ENCODE results near the gene ZC3H7A. TPM values are rescaled to one million over a fixed set of nuclear protein-coding genes. Genes with fewer than 3 reads are reported as not detected.

Gene ZC3H7A
- total RNA-seq, 1 experiment from 2014 or later: 70.9 TPM

DNA sequence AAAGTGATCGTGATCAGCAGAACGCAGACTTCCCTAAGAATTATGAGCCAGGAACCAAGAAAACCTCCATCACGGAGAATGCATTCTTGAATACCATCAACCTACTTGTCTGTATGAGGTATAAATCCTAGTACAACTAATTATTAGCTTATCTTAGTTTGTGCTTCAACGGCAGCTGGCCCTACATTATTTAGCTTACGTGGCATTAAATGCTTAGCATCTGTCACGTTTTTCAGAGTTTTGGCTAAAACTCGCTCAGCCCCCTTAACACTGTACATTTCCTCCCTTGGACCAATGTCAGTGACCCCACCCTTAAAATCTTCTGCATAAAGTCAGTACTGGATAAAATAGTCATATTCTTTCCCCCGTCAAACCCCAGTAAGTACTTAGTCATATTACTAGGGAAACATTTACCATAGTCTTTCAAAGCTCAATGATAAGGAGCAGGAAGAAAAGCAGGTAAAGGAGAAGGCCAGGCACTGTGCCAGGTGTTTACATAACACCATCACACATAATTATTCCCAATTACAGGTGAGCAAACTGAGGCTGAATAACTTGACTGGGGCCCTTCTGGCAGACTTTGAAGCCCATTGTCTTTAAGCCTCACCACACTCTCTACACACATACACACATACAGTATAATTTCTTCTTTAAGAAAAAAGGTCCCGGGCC, 37.8 kb downstream of the ZC3H7A start:
- no peaks in the 10 kb centered on the region for H3K27me3 Mint-ChIP-seq (ENCODE audit: unreplicated experiment)
- no peaks in the 10 kb centered on the region for H3K9me3 Mint-ChIP-seq (ENCODE audit: low read depth, unreplicated experiment)
- BruUV-seq (replicated peaks): no TSS peak
- peak overlapping the region; percentile 50 for H3K27ac Mint-ChIP-seq (ENCODE audit: unreplicated experiment)
- H3K36me3 Mint-ChIP-seq (ENCODE audit: insufficient read depth, unreplicated experiment): peaks cover 97% of the 10 kb centered on the region
- peak overlapping the region; percentile 26 for H3K4me3 Mint-ChIP-seq (ENCODE audit: low read depth, unreplicated experiment)
- peak; percentile 73 for DNase-seq
- TF ChIP-seq, protein P1, sequence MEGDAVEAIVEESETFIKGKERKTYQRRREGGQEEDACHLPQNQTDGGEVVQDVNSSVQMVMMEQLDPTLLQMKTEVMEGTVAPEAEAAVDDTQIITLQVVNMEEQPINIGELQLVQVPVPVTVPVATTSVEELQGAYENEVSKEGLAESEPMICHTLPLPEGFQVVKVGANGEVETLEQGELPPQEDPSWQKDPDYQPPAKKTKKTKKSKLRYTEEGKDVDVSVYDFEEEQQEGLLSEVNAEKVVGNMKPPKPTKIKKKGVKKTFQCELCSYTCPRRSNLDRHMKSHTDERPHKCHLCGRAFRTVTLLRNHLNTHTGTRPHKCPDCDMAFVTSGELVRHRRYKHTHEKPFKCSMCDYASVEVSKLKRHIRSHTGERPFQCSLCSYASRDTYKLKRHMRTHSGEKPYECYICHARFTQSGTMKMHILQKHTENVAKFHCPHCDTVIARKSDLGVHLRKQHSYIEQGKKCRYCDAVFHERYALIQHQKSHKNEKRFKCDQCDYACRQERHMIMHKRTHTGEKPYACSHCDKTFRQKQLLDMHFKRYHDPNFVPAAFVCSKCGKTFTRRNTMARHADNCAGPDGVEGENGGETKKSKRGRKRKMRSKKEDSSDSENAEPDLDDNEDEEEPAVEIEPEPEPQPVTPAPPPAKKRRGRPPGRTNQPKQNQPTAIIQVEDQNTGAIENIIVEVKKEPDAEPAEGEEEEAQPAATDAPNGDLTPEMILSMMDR (IDR thresholded peaks at IDR 0.05; ENCODE audit: unreplicated experiment): no peak
- intact Hi-C loops (cut with micrococcal nuclease; ENCODE audit: unreplicated experiment): loop anchor here (5.0 kb wide), 1 partner anchor 33 kb away; no protein-coding TSS in a partner anchor
- CTCF ChIA-PET: interaction anchor here (0.6 to 2.0 kb wide), 6 partner anchors 11 to 963 kb away, joined by 3 to 18 read pairs (median 6); partner anchors contain the start of genes TXNDC11 and ZC3H7A
- peaks cover 32% of the 10 kb centered on the region for H3K4me1 Mint-ChIP-seq (ENCODE audit: low read depth, unreplicated experiment)

DNA sequence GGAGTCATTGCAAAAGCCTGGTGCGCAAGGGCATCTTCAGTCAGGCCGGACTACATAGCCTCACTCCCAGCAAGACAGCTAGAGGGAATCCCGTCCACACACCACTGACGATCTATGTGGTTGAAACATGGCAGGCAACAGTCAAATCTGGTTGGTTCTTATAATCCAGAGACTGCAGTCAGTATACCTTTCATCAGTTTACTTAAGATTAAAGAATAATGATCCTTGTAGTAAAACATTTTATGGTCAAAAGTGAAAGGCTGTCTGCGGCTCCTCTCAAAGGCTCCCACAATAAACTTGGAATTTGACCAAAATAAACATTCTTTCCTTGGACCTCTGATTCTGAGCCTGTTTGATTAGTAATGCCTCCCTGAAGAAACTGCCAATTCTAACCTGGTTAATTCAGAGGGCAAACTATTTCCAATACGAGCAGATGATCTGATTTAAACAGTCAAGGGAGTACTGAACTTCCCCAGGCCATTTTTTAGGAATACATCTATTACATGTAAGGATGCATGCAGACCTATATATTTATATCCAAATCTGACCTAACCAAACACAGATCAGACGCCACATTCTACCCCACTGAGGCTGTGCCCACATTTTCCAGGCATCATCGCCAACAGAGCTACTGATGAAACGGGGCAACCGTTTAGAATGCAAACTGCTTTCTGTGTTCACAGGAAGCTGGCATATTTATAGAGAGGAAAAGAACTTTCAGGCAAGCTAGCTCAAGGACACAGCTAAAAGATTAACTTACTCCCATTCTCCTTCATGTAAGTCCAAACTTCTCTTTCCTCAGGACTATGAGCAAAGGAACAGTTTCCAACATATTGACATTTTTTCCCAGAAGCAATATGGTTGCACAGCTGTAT, 39.1 kb downstream of the ZC3H7A start:
- intact Hi-C loops (cut with micrococcal nuclease; ENCODE audit: unreplicated experiment): loop anchor here (5.0 kb wide), 1 partner anchor 34 kb away; no protein-coding TSS in a partner anchor
- Mint-ChIP-seq H3K27ac (ENCODE audit: unreplicated experiment) (peak overlapping the region; percentile 38), H3K27me3 (ENCODE audit: unreplicated experiment) (no peaks in the 10 kb centered on the region), H3K4me3 (ENCODE audit: low read depth, unreplicated experiment) (no peak overlapping the region), H3K9me3 (ENCODE audit: low read depth, unreplicated experiment) (no peaks in the 10 kb centered on the region), H3K36me3 (ENCODE audit: insufficient read depth, unreplicated experiment) (peaks cover 97% of the 10 kb centered on the region), H3K4me1 (ENCODE audit: low read depth, unreplicated experiment) (peaks cover 32% of the 10 kb centered on the region)
- TF ChIP-seq, protein P1 (IDR thresholded peaks at IDR 0.05; ENCODE audit: unreplicated experiment): no peak
- no TSS peak for BruUV-seq (replicated peaks)
- CTCF ChIA-PET: interaction anchor here (0.6 to 1.1 kb wide), 3 partner anchors 15 to 305 kb away, joined by 3 to 7 read pairs (median 6); partner anchors contain the start of gene TXNDC11
- DNase-seq: peak; percentile 50

DNA sequence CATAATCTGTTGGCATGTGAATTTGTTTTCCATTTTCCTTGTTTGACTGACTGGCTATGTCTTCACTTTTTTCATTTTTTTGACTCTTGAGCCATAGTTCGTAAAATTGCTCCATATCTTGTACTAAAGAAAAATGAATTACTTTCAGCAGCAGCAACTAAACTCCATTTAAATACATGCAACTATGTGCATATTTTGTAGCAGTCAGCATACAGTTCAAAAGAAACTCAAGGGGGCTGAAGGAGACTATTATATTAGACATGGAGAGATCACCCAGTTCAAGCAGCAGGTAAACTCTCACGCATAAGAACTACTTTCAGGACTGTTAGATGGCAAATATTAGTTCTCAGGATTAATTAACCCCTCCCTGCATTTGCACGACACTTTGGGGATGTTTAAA, 40.8 kb downstream of the ZC3H7A start:
- no peak overlapping the region for H3K27ac Mint-ChIP-seq (ENCODE audit: unreplicated experiment)
- no peaks in the 10 kb centered on the region for H3K27me3 Mint-ChIP-seq (ENCODE audit: unreplicated experiment)
- no TSS peak for BruUV-seq (replicated peaks)
- intact Hi-C loops (cut with micrococcal nuclease; ENCODE audit: unreplicated experiment): loop anchor here (5.0 kb wide), 1 partner anchor 36 kb away; no protein-coding TSS in a partner anchor
- no peak overlapping the region for H3K4me3 Mint-ChIP-seq (ENCODE audit: low read depth, unreplicated experiment)
- H3K36me3 Mint-ChIP-seq (ENCODE audit: insufficient read depth, unreplicated experiment): peaks cover 97% of the 10 kb centered on the region
- H3K4me1 Mint-ChIP-seq (ENCODE audit: low read depth, unreplicated experiment): peaks cover 32% of the 10 kb centered on the region
- TF ChIP-seq, protein P1 (IDR thresholded peaks at IDR 0.05; ENCODE audit: unreplicated experiment): no peak
- CTCF ChIA-PET: no interaction called here
- no peaks in the 10 kb centered on the region for H3K9me3 Mint-ChIP-seq (ENCODE audit: low read depth, unreplicated experiment)
- DNase-seq: no peak

DNA sequence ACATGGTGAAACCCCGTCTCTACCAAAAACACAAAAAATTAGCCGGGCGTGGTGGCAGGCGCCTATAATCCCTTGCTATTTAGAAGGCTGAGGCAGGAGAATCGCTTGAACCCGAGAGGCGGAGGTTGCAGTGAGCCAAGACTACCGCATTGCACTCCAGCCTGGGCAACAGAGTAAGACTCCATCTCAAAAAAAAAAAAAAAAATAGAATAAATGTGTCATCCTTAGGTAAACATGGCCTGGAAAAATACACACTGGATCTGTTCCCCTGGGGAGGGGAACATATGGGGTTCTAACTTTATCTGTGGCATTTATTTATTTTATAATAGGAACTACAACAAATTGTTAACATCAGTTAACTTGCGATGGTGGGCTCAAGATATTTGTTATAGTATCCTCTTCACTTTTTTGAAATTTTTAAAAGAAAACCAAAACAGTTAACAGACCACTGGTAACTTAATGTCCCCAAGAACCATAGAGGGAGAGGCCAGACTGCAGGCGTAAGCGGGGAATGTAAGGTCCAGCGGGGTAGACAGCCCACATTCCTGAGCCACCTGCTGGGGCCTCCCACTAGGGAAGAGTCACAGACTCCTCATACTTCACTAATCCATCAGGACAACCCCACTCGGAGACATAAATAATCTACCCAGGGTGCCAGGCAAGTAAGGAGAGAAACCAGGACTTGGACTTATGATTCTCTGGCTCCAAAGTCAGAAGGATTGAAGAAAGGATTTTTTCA, 41.9 kb downstream of the ZC3H7A start:
- no TSS peak for BruUV-seq (replicated peaks)
- no peak for DNase-seq
- H3K27ac Mint-ChIP-seq (ENCODE audit: unreplicated experiment): no peak overlapping the region
- peaks cover 28% of the 10 kb centered on the region for H3K4me1 Mint-ChIP-seq (ENCODE audit: low read depth, unreplicated experiment)
- H3K27me3 Mint-ChIP-seq (ENCODE audit: unreplicated experiment): no peaks in the 10 kb centered on the region
- CTCF ChIA-PET: interaction anchor here (0.6 kb wide), 1 partner anchor 80 kb away, joined by 3 read pairs; no protein-coding TSS in a partner anchor
- intact Hi-C loops (cut with micrococcal nuclease; ENCODE audit: unreplicated experiment): loop anchor here (5.0 kb wide), 1 partner anchor 37 kb away; no protein-coding TSS in a partner anchor
- TF ChIP-seq, protein P1 (IDR thresholded peaks at IDR 0.05; ENCODE audit: unreplicated experiment): no peak
- no peaks in the 10 kb centered on the region for H3K9me3 Mint-ChIP-seq (ENCODE audit: low read depth, unreplicated experiment)
- H3K4me3 Mint-ChIP-seq (ENCODE audit: low read depth, unreplicated experiment): no peak overlapping the region
- peaks cover 96% of the 10 kb centered on the region for H3K36me3 Mint-ChIP-seq (ENCODE audit: insufficient read depth, unreplicated experiment)

Measured in Calu3 (cell line).